ENCODE measurements around the gene NUDT22. TPM values are rescaled to one million over a fixed set of nuclear protein-coding genes. Genes with fewer than 3 reads are reported as not detected.

The NUDT22 gene, protein sequence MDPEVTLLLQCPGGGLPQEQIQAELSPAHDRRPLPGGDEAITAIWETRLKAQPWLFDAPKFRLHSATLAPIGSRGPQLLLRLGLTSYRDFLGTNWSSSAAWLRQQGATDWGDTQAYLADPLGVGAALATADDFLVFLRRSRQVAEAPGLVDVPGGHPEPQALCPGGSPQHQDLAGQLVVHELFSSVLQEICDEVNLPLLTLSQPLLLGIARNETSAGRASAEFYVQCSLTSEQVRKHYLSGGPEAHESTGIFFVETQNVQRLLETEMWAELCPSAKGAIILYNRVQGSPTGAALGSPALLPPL
- 46.6 and 56.5 TPM in 2 replicates for total RNA-seq

DNA sequence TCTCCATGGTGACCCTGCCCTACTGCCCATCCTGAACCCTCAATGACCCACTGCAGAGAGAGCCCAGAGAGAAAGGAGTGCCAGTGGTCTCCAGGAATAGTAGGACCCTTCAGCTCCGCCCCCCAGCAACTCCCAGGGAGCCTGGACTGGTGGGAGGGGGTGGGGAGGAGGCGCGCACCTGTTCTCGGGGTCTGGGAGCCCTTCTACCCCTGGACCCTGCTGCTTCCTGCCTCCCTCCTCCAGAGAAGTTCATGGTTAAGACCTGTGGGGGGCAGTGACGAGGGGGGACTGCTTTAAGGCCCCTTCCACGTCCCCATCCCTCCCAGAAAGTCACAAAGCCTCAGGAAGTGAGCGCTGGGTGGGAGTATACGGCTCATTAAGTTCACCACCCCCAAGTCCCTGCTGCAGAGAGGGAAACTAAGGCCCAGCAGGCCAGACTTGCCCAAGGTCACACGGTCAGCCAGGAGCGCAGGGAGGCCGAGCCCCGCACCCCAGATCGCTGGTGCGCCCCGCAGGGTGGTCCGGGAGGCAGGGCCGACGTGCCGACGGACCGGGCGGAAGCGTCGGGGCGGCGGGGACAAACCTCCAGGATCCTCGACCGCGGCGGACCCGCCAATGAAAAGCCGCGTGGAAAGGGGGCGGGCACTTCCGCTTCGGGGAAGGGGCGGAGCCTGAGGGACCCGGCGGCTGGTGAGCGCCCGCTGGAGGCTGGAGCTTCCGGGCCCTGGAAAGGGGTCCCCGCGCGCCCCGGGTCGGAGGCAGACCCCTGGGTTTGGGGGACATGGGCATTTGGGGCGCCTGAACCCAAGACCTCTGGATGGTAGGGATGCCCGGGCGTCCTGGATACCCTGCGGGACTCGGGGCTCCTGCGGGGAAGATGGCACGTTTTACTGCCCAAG, at the start of gene NUDT22, which contains the start of gene TRPT1:
Gene NUDT22 (plus strand): TSS at position 667 of the 899 bp plus-strand sequence. CDS start 379 bp downstream, outside the sequence.
Gene TRPT1 (minus strand): TSS at position 579 of the 899 bp plus-strand sequence. CDS start 326 bp downstream, at position 253.
- TF ChIP-seq, protein P1, sequence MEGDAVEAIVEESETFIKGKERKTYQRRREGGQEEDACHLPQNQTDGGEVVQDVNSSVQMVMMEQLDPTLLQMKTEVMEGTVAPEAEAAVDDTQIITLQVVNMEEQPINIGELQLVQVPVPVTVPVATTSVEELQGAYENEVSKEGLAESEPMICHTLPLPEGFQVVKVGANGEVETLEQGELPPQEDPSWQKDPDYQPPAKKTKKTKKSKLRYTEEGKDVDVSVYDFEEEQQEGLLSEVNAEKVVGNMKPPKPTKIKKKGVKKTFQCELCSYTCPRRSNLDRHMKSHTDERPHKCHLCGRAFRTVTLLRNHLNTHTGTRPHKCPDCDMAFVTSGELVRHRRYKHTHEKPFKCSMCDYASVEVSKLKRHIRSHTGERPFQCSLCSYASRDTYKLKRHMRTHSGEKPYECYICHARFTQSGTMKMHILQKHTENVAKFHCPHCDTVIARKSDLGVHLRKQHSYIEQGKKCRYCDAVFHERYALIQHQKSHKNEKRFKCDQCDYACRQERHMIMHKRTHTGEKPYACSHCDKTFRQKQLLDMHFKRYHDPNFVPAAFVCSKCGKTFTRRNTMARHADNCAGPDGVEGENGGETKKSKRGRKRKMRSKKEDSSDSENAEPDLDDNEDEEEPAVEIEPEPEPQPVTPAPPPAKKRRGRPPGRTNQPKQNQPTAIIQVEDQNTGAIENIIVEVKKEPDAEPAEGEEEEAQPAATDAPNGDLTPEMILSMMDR (IDR thresholded peaks at IDR 0.05; ENCODE audit: extremely low read depth, low read depth, low read length) = no peak
- Histone ChIP-seq H3K4me2 (ENCODE audit: insufficient read depth, low read length) (peak within 1 kb of the TSS; percentile 97), H3K27ac (ENCODE audit: low read depth, low read length) (peak within 1 kb of the TSS; percentile 80), H2AFZ (ENCODE audit: low read length) (peak within 1 kb of the TSS; percentile 77), H3K9me3 (ENCODE audit: low read depth, low read length) (no peaks in the 10 kb centered on the region), H3K4me1 (ENCODE audit: insufficient read depth, low read length) (peaks cover 28% of the 10 kb centered on the region), H3K36me3 (ENCODE audit: insufficient read depth, low read length) (peaks cover 5% of the 10 kb centered on the region), H3K79me2 (ENCODE audit: insufficient read depth, low read length) (peaks cover 32% of the 10 kb centered on the region), H3K4me3 (ENCODE audit: insufficient read depth, low read length) (peak within 1 kb of the TSS; percentile 96), H4K20me1 (ENCODE audit: insufficient read depth, low read length) (peaks cover 5% of the 10 kb centered on the region), H3K27me3 (ENCODE audit: insufficient read depth, low read length) (no peaks in the 10 kb centered on the region)
- DNase-seq (ENCODE audit: insufficient read length, low spot score, missing footprints) = peak; percentile 100

DNA sequence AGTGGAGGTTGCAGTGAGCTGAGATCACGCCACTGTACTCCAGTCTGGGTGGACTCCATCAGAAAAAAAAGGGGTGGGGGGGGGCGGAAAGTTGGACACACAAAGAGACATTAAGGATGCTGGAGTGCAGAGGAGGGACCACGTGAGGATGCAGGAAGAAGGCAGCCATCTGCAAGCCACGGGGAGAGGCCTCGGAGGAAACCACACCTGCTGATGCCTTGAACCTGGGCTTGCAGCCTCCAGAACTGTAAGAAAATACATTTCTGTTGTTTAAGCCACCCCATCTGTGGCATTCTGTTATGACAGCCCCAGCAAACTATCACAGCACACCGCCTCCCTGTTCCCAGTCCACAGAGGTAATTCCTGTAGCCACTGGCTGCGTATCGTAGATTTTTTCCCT, 49.3 kb upstream of the NUDT22 start:
- Histone ChIP-seq H3K27ac (ENCODE audit: low read depth, low read length) (no peak overlapping the region), H3K27me3 (ENCODE audit: insufficient read depth, low read length) (no peaks in the 10 kb centered on the region), H3K79me2 (ENCODE audit: insufficient read depth, low read length) (peaks cover 4% of the 10 kb centered on the region), H3K9me3 (ENCODE audit: low read depth, low read length) (peaks cover 10% of the 10 kb centered on the region), H3K4me1 (ENCODE audit: insufficient read depth, low read length) (peaks cover 14% of the 10 kb centered on the region), H3K4me3 (ENCODE audit: insufficient read depth, low read length) (no peak overlapping the region), H4K20me1 (ENCODE audit: insufficient read depth, low read length) (no peaks in the 10 kb centered on the region), H2AFZ (ENCODE audit: low read length) (no peak overlapping the region), H3K36me3 (ENCODE audit: insufficient read depth, low read length) (no peaks in the 10 kb centered on the region), H3K4me2 (ENCODE audit: insufficient read depth, low read length) (no peak overlapping the region)
- TF ChIP-seq, protein P1 (IDR thresholded peaks at IDR 0.05; ENCODE audit: extremely low read depth, low read depth, low read length) = no peak
- DNase-seq (ENCODE audit: insufficient read length, low spot score, missing footprints) = no peak

DNA sequence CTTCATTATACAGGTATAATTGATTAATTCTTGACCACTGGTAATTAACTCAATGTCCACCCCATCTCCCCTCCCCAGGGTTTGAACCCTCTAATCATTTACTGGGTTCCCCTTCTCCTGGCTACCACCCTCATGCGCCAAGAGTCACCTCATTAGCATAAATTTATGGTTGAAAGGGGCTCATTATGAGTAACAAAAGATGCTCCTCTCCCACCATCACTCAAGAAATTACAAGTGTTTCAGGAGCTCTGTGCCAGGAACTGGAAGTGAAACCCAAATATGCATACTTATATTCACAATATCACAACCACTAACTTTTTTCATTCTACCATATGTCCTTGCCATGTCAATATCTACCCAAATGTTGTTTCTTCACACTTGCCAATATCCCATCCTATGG, 47.9 kb upstream of the NUDT22 start:
- Histone ChIP-seq H3K27ac (ENCODE audit: low read depth, low read length) (no peak overlapping the region), H3K27me3 (ENCODE audit: insufficient read depth, low read length) (no peaks in the 10 kb centered on the region), H3K4me2 (ENCODE audit: insufficient read depth, low read length) (no peak overlapping the region), H2AFZ (ENCODE audit: low read length) (no peak overlapping the region), H3K4me1 (ENCODE audit: insufficient read depth, low read length) (peaks cover 18% of the 10 kb centered on the region), H3K4me3 (ENCODE audit: insufficient read depth, low read length) (no peak overlapping the region), H3K9me3 (ENCODE audit: low read depth, low read length) (peaks cover 10% of the 10 kb centered on the region), H3K79me2 (ENCODE audit: insufficient read depth, low read length) (peaks cover 10% of the 10 kb centered on the region), H4K20me1 (ENCODE audit: insufficient read depth, low read length) (no peaks in the 10 kb centered on the region), H3K36me3 (ENCODE audit: insufficient read depth, low read length) (no peaks in the 10 kb centered on the region)
- DNase-seq (ENCODE audit: insufficient read length, low spot score, missing footprints) = no peak
- TF ChIP-seq, protein P1 (IDR thresholded peaks at IDR 0.05; ENCODE audit: extremely low read depth, low read depth, low read length) = no peak
